ENCODE data around the gene CATSPER1. TPM values are rescaled to one million over a fixed set of nuclear protein-coding genes. Genes with fewer than 3 reads are reported as not detected.

Gene CATSPER1
- total RNA-seq, 1 donor from 2014 or later = not detected

DNA sequence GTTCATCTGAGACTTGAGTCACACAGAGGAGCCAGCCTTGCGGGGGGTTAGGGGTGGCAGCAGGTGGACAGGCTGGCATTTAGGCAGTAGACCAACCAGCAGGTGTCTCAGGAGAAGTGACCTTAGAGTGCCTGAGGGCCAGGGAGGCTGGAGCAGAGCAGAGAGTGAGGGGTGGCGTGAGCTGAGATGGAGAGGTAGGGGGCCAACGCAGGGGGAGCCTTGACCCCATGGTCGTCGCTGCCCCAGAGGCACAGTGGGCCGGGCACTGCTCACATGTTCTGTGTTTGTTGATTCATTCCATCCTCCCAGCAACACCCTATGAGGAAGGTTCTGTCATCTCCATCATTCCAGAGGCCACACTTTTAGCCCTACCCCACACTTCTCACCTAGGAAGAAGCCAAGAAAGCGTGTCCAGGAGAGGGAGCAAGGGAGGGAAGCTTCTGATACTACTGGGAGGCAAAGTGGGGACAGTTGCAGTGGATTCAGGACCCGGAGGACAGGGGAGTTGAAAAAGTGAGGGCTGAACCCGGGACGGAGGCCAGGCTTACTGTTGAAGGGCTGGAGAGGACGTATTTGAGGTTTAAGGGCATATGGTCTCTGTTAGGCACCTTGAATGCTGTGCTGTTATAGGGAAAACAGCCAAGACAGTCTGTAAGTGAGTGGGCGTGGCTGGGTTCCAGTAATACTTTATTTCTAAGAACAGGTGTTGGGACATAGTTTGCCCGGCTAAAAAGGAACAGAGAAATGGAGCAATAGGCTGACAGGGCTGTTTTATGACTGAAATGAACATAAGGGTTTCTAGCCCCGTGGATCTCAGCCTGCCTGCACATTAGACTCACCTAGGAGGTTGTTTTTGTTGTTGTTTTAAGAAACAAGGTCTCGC lies 57.4 kb downstream of the CATSPER1 start:
- Mint-ChIP-seq H3K27ac (ENCODE audit: unreplicated experiment) (no peak overlapping the region), H3K27me3 (ENCODE audit: low read depth) (no peaks in the 10 kb centered on the region), H3K4me1 (ENCODE audit: low read depth) (peaks cover 3% of the 10 kb centered on the region), H3K36me3 (ENCODE audit: low read depth) (peaks cover 39% of the 10 kb centered on the region), H3K4me3 (ENCODE audit: unreplicated experiment) (no peak overlapping the region), H3K9me3 (ENCODE audit: low read depth) (no peaks in the 10 kb centered on the region)
- no peak for DNase-seq (ENCODE audit: low spot score)
- no peak for TF ChIP-seq CTCF (IDR thresholded peaks at IDR 0.05)

DNA sequence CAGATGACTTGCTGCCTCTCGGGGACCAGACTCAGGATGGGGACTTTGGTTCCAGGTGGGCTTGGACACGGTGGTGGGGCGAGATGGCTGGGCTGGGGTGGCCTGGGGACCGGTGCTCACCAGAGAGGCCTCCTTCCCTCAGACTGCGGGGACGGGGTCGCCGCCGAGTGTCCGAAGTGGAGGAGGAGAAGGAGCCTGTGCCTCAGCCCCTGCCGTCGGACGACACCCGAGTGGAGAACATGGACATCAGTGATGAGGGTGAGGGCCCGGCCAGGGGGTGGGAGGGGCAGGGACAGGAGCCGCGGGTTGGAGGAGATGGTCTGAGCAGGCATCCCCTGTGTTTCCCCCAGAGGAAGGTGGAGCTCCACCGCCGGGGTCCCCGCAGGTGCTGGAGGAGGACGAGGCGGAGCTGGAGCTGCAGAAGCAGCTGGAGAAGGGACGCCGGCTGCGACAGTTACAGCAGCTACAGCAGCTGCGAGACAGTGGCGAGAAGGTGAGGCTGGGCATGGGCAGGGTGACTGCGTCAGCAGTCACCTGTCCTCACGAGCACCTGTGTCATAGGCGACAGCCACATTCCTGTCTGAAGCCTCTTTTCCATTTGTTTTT lies 58.8 kb downstream of the CATSPER1 start:
- no peaks in the 10 kb centered on the region for H3K9me3 Mint-ChIP-seq (ENCODE audit: low read depth)
- no peak for TF ChIP-seq CTCF (IDR thresholded peaks at IDR 0.05)
- no peak for DNase-seq (ENCODE audit: low spot score)
- H3K4me3 Mint-ChIP-seq (ENCODE audit: unreplicated experiment) = no peak overlapping the region
- no peak overlapping the region for H3K27ac Mint-ChIP-seq (ENCODE audit: unreplicated experiment)
- H3K4me1 Mint-ChIP-seq (ENCODE audit: low read depth) = peaks cover 16% of the 10 kb centered on the region
- peaks cover 39% of the 10 kb centered on the region for H3K36me3 Mint-ChIP-seq (ENCODE audit: low read depth)
- H3K27me3 Mint-ChIP-seq (ENCODE audit: low read depth) = no peaks in the 10 kb centered on the region

Other genes with a start within 250 kb of the CATSPER1 start
- 13.8 to 14.6 TPM (median 14.1 TPM) in 3 replicates for gene AP5B1, start 245.5 kb downstream of the CATSPER1 start, total RNA-seq
- 0.12 TPM in 1 of 3 replicates, not detected in the others for gene OVOL1, start 239.4 kb downstream of the CATSPER1 start, total RNA-seq
- gene SNX32, start 192.5 kb downstream of the CATSPER1 start, total RNA-seq = 0.79 to 1.8 TPM (median 0.80 TPM) in 3 replicates
- 850 to 1,236 TPM (median 1,222 TPM) in 3 replicates for gene CFL1, start 168.3 kb downstream of the CATSPER1 start, total RNA-seq
- gene MUS81, start 166.0 kb downstream of the CATSPER1 start, total RNA-seq = 55.7 to 68.4 TPM (median 66.3 TPM) in 3 replicates
- 174 to 310 TPM (median 290 TPM) in 3 replicates for gene EFEMP2, start 153.7 kb downstream of the CATSPER1 start, total RNA-seq
- not detected in 3 replicates for gene CTSW, start 146.6 kb downstream of the CATSPER1 start, total RNA-seq
- 82.7 to 100 TPM (median 83.5 TPM) in 3 replicates for gene FIBP, start 138.0 kb downstream of the CATSPER1 start, total RNA-seq
- gene CCDC85B, start 135.8 kb downstream of the CATSPER1 start, total RNA-seq = 23.4 to 31.6 TPM (median 26.6 TPM) in 3 replicates
- 5.8 to 12.3 TPM (median 7.5 TPM) in 3 replicates for gene FOSL1, start 126.1 kb downstream of the CATSPER1 start, total RNA-seq
- 68.2 to 69.8 TPM (median 68.8 TPM) in 3 replicates for gene C11orf68, start 107.4 kb downstream of the CATSPER1 start, total RNA-seq
- gene DRAP1, start 107.1 kb downstream of the CATSPER1 start, total RNA-seq = 111 to 142 TPM (median 116 TPM) in 3 replicates
- gene TSGA10IP, start 81.0 kb downstream of the CATSPER1 start, total RNA-seq = not detected in 3 replicates
- gene SART1, start 64.7 kb downstream of the CATSPER1 start, total RNA-seq = 30.3 to 37.3 TPM (median 34.4 TPM) in 3 replicates
- 30.6 to 36.6 TPM (median 34.0 TPM) in 3 replicates for gene EIF1AD, start 24.3 kb downstream of the CATSPER1 start, total RNA-seq
- gene BANF1, start 24.0 kb downstream of the CATSPER1 start, total RNA-seq = 178 to 243 TPM (median 187 TPM) in 3 replicates
- gene CST6, start 14.5 kb downstream of the CATSPER1 start, total RNA-seq = not detected in 3 replicates
- gene GAL3ST3, start 22.7 kb upstream of the CATSPER1 start, total RNA-seq = 1.1 to 2.0 TPM (median 1.8 TPM) in 3 replicates
- 142 to 169 TPM (median 143 TPM) in 3 replicates for gene SF3B2, start 25.9 kb upstream of the CATSPER1 start, total RNA-seq
- gene PACS1, start 43.8 kb upstream of the CATSPER1 start, total RNA-seq = 74.4 to 90.7 TPM (median 85.7 TPM) in 3 replicates
- gene KLC2, start 231.2 kb upstream of the CATSPER1 start, total RNA-seq = 44.3 to 50.8 TPM (median 47.8 TPM) in 3 replicates
- gene RAB1B, start 242.2 kb upstream of the CATSPER1 start, total RNA-seq = 124 to 125 TPM (median 124 TPM) in 3 replicates